Neural cell (in vitro differentiated cells): ENCODE results near the gene IFITM10.

Experiments used
- EP300 ChIP-seq: fragments of 450-650 bp; conservative IDR thresholded peaks from 2 replicates; pipeline ENCODE4 v1.6.1; 2014; ENCODE audit warnings: antibody characterized with exemption, mild to moderate bottlenecking, moderate library complexity; ENCODE audit not compliant: poor library complexity, severe bottlenecking
- EZH2 ChIP-seq: fragments of 200-600, 300-800 bp; shearing (Covaris generic), sonication (generic); IDR thresholded peaks from 2 replicates; pipeline ENCODE4 v1.6.1; 2014; ENCODE audit warnings: antibody characterized with exemption, low read length, borderline replicate concordance, mild to moderate bottlenecking; ENCODE audit not compliant: insufficient read depth, poor library complexity, severe bottlenecking
- MXI1 ChIP-seq: fragments of 450-650 bp; conservative IDR thresholded peaks from 2 replicates; pipeline ENCODE4 v1.6.1; 2014; ENCODE audit warnings: antibody characterized with exemption, mild to moderate bottlenecking; ENCODE audit not compliant: poor library complexity, severe bottlenecking
- POLR2AphosphoS5 ChIP-seq: IDR thresholded peaks from 2 replicates; pipeline ENCODE4 v1.6.1; 2012
- RAD21 ChIP-seq: fragments of 450-650 bp; conservative IDR thresholded peaks from 2 replicates; pipeline ENCODE4 v1.6.1; 2014; ENCODE audit warnings: antibody characterized with exemption, mild to moderate bottlenecking, moderate library complexity
- SMC3 ChIP-seq: fragments of 450-650 bp; conservative IDR thresholded peaks from 2 replicates; pipeline ENCODE4 v1.6.1; 2014; ENCODE audit warnings: antibody characterized with exemption, mild to moderate bottlenecking, moderate library complexity; ENCODE audit not compliant: poor library complexity
- TAF1 ChIP-seq: IDR thresholded peaks from 2 replicates; pipeline ENCODE4 v1.6.1; 2012; ENCODE audit warnings: low read depth
- TF ChIP-seq, protein P1 (sequence below): fragments of 450-650 bp; IDR thresholded peaks from 2 replicates; pipeline ENCODE4 v1.5.1; 2014; ENCODE audit warnings: antibody characterized with exemption, mild to moderate bottlenecking, moderate library complexity; ENCODE audit not compliant: poor library complexity, severe bottlenecking

DNA sequence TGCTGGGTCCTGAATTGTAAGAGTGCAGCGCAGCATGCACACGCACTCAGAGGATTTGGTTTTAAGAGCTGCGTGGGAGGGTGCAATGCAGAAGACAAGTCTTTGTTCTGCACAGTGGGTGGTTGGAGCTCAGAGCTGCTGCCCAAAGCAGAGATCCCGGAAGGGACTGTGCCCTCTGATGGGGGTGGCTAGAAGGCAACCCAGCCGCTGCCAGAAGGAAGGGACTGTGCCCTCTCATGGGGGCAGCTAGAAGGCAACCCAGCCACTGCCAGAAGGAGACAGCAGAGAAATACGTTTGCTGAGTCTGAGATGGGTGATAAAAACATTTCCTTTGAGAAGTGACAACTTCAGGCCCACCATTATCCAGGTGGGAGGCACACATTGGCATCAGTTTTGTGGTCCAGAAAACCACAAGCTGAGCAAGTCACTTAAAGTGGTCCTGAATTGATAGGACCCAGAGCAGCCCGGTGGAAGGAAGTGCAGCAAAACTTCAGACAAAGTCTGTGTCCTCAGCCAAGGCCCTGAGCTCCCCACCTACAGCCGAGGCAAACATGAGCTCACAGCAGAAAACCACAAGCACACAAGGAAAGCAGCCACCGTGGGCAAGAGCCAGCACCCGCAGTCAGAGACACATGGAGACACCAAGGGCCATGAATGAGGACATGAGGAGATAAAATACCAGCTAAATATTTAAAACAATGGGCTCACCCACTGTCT lies 49.1 kb downstream of the IFITM10 start:
- TF ChIP-seq, protein P1, sequence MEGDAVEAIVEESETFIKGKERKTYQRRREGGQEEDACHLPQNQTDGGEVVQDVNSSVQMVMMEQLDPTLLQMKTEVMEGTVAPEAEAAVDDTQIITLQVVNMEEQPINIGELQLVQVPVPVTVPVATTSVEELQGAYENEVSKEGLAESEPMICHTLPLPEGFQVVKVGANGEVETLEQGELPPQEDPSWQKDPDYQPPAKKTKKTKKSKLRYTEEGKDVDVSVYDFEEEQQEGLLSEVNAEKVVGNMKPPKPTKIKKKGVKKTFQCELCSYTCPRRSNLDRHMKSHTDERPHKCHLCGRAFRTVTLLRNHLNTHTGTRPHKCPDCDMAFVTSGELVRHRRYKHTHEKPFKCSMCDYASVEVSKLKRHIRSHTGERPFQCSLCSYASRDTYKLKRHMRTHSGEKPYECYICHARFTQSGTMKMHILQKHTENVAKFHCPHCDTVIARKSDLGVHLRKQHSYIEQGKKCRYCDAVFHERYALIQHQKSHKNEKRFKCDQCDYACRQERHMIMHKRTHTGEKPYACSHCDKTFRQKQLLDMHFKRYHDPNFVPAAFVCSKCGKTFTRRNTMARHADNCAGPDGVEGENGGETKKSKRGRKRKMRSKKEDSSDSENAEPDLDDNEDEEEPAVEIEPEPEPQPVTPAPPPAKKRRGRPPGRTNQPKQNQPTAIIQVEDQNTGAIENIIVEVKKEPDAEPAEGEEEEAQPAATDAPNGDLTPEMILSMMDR, result no peak
- TF ChIP-seq MXI1 (no peak), POLR2AphosphoS5 (no peak), EZH2 (no peak), EP300 (no peak), RAD21 (no peak), SMC3 (no peak), TAF1 (no peak)
